Right forelimb (tissue), 1 donor: ENCODE data around the gene RPL31.
"Not testable (repeated sequence)": the region's sequence is repeated elsewhere in the genome, so short reads cannot be mapped to it uniquely, and the experiment has no call there.

Experiments used
- DNase-seq: peaks from one replicate; pipeline ENCODE4 v3.0.0-alpha.2; 2018

Gene RPL31

DNA sequence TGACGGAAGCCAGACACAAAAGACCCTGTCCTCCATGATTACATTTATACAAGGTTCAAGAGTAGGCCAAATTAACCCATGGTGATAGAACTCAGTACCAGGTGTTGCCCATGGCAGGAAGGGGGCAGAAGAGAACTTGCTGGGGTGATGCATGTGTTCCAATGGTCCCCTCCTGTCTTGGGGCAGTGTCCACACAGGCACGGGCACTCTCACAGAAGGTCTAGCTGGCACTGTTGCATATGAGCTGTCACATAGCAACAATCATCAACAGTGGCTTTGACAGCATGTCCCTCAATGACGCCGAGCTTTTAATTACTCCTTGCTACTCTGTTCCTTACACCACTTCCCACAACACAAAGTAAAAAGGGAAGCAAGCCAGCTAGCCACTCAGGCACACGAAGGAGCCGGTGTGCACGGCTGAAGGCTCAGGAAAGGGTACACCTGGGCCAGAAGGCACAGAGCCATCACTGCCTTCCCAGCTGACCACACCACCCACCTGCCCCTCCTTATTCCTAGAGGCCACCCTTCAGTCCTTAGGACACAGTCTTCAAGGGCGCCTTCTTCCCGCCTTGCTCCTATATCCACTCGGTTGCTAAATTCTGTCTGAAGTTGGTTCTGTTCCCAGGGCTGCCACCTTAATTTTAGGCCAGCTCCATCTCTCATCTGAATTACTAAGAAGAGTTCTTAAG, 28.9 kb downstream of the RPL31 start:
- no peak for DNase-seq

DNA sequence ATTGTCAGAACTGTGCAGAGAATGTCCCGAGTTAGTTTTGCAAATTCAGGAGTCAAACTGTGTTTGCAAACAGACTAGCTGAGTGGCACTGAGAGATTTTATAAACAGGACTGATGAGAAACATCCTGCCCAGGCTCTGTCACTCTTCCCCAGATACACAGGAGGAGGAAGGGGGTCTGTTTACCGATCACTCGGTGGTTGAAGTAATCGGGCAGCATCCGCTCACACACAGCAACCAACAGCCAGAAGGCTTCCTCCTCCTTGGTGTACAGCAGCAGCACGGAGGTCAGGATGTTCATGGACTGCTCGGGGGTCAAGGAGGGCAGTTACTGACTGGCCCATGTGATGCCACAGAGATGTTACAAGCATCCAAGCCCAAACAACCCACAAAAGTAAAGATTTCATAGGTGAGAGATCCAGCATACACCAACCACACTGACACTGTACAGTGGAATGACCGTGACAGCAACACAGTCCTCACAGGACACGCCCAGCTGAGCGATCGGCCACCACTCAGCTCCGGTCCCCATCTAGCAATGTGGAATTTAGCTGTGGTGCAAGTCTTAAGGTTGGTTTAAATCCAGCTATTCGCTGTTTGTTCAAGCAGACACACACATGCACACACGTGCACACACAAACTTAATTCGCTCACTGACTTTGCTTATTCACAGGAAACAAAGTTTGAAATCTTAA, 30.1 kb downstream of the RPL31 start:
- no peak for DNase-seq

DNA sequence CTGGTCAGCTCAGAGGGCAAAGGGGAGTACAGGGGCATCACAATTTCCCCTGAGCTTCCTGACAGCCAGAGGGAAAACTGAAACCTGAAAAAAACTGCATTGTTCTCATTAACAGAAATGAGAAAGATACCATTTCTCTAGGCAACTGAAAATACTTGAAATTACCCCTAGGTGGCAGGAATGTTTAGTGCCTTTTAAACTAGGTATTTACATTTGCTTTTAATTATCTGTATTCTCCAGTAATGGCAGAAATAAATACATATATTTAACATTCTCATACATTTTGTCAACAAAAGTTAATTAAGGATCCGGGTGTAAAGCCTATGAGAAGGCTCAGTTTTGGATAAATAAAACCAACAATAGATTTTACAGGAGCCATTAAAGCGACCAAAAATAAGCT, 34.5 kb downstream of the RPL31 start:
- no peak for DNase-seq

- DNase-seq, result no peak
These were observed 35.2 kb downstream of the RPL31 start for GRCh38 chr2:101037161-101037755.

DNA sequence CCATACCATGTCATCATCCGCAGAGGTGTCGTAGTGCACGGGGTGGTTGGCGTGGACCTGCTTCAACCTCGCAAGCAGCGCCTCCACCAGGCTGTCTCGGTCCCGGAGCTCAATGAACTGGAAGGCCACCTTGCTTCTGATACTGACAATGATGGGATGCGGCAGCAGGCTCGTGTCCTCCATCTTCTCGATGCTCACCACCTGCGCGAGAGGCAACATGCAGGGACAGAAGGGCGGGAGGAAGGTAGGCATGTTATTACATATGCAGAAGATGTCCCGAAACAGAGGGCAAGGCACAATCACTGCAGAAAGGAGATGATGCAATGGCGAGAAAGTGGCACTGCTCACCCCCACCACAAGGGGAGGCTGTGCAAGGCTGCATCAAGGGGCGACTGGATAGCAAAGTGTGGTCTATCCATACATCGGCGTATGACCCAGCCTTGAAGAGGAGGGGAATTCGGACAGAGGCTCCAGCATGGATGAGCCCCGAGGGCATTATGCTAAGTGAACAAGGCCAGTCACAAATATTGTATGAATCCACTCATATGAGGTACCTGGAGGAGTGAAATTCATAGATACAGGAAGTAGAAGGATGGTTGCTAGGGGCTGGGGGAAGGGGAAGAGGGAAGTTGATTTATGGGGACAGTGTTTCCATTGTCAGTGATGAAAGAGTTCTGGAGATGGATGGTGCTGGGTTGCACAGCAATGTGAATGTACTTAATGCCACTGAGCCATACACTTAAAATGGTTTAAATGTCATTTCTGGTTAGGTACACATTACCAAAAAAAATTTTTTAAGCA, 36.6 kb downstream of the RPL31 start:
- no peak for DNase-seq

DNA sequence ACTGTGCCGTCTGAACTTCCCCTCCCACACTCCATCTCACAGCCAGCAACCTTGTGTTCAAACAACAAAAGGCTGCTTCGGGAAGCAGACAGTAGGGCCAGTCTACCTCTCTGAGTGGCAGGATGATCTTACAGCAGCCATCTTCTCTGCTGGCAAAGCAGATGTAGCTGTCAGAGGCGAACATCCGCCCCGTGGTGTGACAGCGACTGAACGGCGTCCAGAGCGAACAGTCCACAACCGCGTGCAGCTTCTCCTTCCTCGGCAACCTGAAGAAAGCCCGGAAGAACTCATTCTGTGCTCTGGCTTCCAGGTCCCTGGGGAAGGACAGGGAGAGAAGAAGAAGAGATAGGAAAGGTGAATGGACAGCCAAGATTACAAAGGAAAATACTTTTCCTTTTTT, 38.0 kb downstream of the RPL31 start:
- no peak for DNase-seq

DNA sequence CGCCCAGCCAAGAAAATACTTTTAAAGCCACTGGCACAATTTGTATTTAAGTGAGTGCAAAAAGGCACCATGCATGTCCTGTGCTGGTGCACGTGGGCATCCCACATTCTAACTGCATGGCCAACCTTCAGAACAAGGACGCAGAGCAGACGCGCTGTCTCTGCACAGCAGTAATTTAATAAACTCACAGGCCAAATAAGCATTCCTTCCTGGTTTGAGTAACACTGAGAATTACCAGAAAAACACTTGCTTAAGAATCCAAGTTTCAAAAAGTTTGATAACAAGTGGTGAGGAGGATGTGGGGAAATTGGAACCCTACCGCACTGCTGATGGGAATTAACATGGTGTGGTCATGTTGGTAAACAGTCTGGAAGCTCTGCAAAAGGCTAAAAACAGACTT, 38.7 kb downstream of the RPL31 start:
- DNase-seq, result no peak

DNA sequence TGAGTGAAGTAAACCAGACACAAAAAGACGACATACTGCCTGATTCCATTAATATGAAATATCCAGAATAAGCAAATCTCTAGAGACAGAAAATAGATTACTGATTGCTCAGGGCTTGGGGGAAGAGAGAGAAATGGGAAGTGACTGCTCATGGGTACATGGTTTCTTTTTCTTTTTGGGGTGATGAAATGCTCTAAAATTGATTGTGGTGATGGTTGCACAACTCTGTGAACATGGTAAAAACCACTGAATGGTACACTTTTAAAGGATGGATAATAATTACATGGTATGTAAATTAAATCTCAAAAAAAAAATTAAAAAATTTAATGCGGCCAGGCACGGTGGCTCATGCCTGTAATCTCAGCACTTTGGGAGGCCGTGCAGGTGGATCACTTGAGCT, 39.3 kb downstream of the RPL31 start:
- DNase-seq, result no peak

- DNase-seq, result no peak
These were observed 43.2 kb downstream of the RPL31 start for GRCh38 chr2:101045330-101045729.

DNA sequence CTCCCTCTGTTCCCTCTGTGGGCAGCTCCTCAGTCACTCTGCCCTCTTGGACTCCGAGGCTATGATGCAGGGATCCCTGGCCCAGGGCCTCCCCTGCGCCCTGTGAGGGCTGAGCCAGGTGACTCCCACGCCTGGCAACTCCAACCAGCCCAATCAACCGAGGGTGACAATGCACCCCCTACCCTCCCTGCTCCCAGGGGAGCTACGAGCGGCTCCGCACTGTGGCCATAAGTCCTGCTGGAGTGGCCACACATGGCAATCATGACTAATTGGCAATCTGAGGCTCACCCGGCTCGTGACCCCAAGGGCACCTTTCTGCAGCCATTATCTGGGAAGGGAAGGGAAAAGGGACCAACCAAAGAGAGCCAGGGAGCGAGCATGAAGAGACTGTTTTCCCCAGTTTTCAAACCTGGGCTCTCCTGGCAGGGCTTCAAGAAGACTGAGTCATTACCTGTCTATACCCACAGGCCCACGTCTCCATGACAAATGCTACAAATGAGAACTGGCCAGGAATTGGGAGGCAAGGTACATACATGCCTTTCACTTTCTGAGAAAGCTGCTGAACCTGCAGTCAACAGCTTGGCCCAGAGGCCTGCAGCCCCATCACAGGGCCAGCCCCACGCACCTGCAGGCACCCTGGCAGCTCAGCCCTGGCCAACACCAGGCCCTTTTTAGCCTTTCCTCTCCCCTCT, 45.1 kb downstream of the RPL31 start:
- DNase-seq, result no peak

DNA sequence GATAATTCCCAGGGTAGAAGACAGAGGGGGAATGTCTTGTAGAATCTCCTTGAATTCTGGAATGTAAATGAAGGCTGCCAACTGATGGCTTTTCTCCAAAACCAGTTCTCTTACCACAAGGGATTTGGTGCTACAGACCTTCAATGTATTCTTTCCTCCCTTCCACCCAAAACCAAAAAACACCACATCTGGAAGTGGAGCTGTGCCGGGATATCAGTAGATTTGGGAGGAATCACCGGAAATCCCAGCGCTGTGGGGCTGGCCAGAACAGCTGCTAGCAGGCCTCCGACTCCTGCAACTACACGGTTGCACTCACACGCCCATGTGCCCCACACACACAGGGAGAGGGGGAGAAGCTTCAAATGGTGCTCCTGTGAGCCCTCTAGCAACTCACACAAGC, 45.7 kb downstream of the RPL31 start:
- peak; percentile 53 for DNase-seq

DNA sequence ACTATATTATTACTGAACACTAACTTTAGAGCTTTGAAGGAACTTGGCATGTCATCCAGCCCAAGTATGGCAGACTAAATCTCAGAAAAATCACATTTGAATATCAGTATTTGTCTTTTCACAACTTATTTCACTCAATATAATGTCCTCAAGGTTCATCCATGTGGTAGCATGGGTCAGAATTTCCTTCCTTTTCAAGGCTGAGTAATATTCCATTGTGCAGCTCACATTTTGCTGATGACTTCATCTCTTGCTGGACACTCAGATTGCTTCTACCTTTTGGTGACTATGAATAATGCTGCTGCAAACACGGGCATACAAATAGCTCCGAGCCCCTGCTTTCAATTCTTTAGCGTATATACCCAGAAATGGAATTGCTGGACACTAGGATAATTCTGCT, 46.7 kb downstream of the RPL31 start:
- no peak for DNase-seq

- not testable (repeated sequence) for DNase-seq
These were observed 48.8 kb downstream of the RPL31 start for GRCh38 chr2:101050886-101051285.

- DNase-seq, result no peak
These were observed 50.1 kb downstream of the RPL31 start for GRCh38 chr2:101052147-101052546.

GRCh38 chr2:101053117-101053516, 51.0 kb downstream of the RPL31 start:
- DNase-seq, result no peak
